H1 (cell line): ENCODE results near the gene CMTR2. TPM values are rescaled to one million over a fixed set of nuclear protein-coding genes. Genes with fewer than 3 reads are reported as not detected.

Source experiments
- CTCF ChIA-PET: fragments of 300-600 bp; sonication (Branson Sonifier 250); formaldehyde crosslinking; loops from one replicate; lab custom pipeline; 2021; ENCODE audit not compliant: partially characterized antibody; lab: Charles Lee
- POLR2A ChIA-PET: fragments of 300-600 bp; sonication (Branson Sonifier 250); formaldehyde crosslinking; loops from one replicate; lab custom pipeline; 2021; ENCODE audit warnings: inconsistent platforms; ENCODE audit not compliant: partially characterized antibody; lab: Charles Lee
- DNase-seq, 2 experiments: peaks; one replicate each; pipeline versions ENCODE4 v3.0.0 to v3.0.0-alpha.2; 2010 to 2022; ENCODE audit warnings: low spot score in 2 of 2, low read depth in 1 of 2, mixed read lengths in 1 of 2
- FAIRE-seq: peaks from 2 replicates; lab custom pipeline; 2011; peaks lifted over from hg19 to GRCh38; lab: Jason Lieb, UNC
- H2AFZ ChIP-seq: 2 replicates; pipeline ENCODE4 v1.8.1; 2012; ENCODE audit warnings: low read length, inconsistent platforms
- H2AK5ac ChIP-seq: 2 replicates; pipeline ENCODE4 v1.6.1; 2013; ENCODE audit warnings: low read depth, low read length
- H2BK120ac ChIP-seq: replicated peaks from 2 replicates; pipeline ENCODE3; 2013; ENCODE audit warnings: low read depth, low read length, inconsistent platforms
- H2BK12ac ChIP-seq: 2 replicates; pipeline ENCODE4 v1.6.1; 2013; ENCODE audit warnings: low read depth, low read length
- H2BK15ac ChIP-seq: 2 replicates; pipeline ENCODE4 v1.6.1; 2013; ENCODE audit warnings: low read length
- H2BK20ac ChIP-seq: 2 replicates; pipeline ENCODE4 v1.6.1; 2013; ENCODE audit warnings: low read length
- H2BK5ac ChIP-seq: 2 replicates; pipeline ENCODE4 v1.6.1; 2013; ENCODE audit warnings: low read depth, low read length
- H3K14ac ChIP-seq: 2 replicates; pipeline ENCODE4 v1.6.1; 2013; ENCODE audit warnings: inconsistent platforms; ENCODE audit not compliant: insufficient read length
- H3K18ac ChIP-seq: 2 replicates; pipeline ENCODE4 v1.6.1; 2013; ENCODE audit warnings: low read length; ENCODE audit errors: extremely low read depth
- H3K23ac ChIP-seq: 2 replicates; pipeline ENCODE4 v1.6.1; 2013; ENCODE audit warnings: inconsistent platforms; ENCODE audit not compliant: insufficient read length
- H3K23me2 ChIP-seq: 2 replicates; pipeline ENCODE4 v1.6.1; 2013; ENCODE audit warnings: low read depth, low read length
- H3K27ac ChIP-seq: 2 replicates; pipeline ENCODE4 v1.6.1; 2011; ENCODE audit warnings: low read depth, low read length, inconsistent platforms
- H3K27me3 ChIP-seq, 4 experiments: replicated peaks in 1 of 4; 1 replicate in 1 of 4; 2 replicates in 3 of 4; pipeline versions ENCODE4 v1.6.1 to v1.8.1; 2011 to 2013; ENCODE audit warnings: low read length in 3 of 4, mild to moderate bottlenecking in 3 of 4, inconsistent platforms in 2 of 4, mixed read lengths in 2 of 4, moderate library complexity in 1 of 4; ENCODE audit not compliant: control insufficient read depth in 3 of 4, insufficient read depth in 3 of 4; ENCODE audit errors: extremely low read depth in 1 of 4
- H3K36me3 ChIP-seq, 4 experiments: 2 replicates each; pipeline versions ENCODE4 v1.6.1 to v1.8.1; 2011 to 2013; ENCODE audit warnings: mild to moderate bottlenecking in 4 of 4, low read length in 3 of 4, moderate library complexity in 2 of 4, control low read depth in 1 of 4, inconsistent platforms in 1 of 4; ENCODE audit not compliant: insufficient read depth in 4 of 4, control insufficient read depth in 2 of 4
- H3K4ac ChIP-seq: replicated peaks from 2 replicates; pipeline ENCODE3; 2013; ENCODE audit warnings: low read length, low read depth, mixed read lengths, inconsistent platforms; ENCODE audit not compliant: insufficient read length
- H3K4me1 ChIP-seq, 4 experiments: replicated peaks in 1 of 4; 1 replicate in 1 of 4; 2 replicates in 3 of 4; pipeline versions ENCODE4 v1.6.1 to v1.8.1; 2011 to 2013; ENCODE audit warnings: low read length in 3 of 4, inconsistent platforms in 2 of 4, mixed read lengths in 1 of 4; ENCODE audit not compliant: insufficient read depth in 4 of 4, control insufficient read depth in 3 of 4
- H3K4me2 ChIP-seq, 2 experiments: 2 replicates each; pipeline versions ENCODE4 v1.6.1 to v1.8.1; 2011 to 2013; ENCODE audit warnings: low read depth in 2 of 2, low read length in 2 of 2, control low read depth in 1 of 2, inconsistent platforms in 1 of 2, mild to moderate bottlenecking in 1 of 2; ENCODE audit not compliant: insufficient read depth in 1 of 2
- H3K4me3 ChIP-seq, 4 experiments: fragments of 200-600, 300-600 bp in 1 of 4; sonication (generic), shearing (Covaris generic), sonication (Bioruptor Twin) in 1 of 4; 2 replicates each; pipeline versions ENCODE4 v1.5.1 to v1.8.1; 2011 to 2016; ENCODE audit warnings: low read length in 4 of 4, low read depth in 3 of 4, control low read depth in 2 of 4, inconsistent platforms in 2 of 4, mild to moderate bottlenecking in 2 of 4, mixed read lengths in 1 of 4, moderate library complexity in 1 of 4; ENCODE audit not compliant: insufficient read depth in 2 of 4; ENCODE audit errors: extremely low read depth in 1 of 4
- H3K56ac ChIP-seq: replicated peaks from 2 replicates; pipeline ENCODE3; 2013; ENCODE audit warnings: low read depth, mild to moderate bottlenecking, mixed read lengths, low read length, inconsistent platforms; ENCODE audit not compliant: insufficient read length
- H3K79me1 ChIP-seq: 2 replicates; pipeline ENCODE4 v1.6.1; 2013; ENCODE audit warnings: low read depth, low read length, control low read depth
- H3K79me2 ChIP-seq, 2 experiments: 2 replicates each; pipeline versions ENCODE4 v1.6.1 to v1.8.1; 2012 to 2013; ENCODE audit warnings: low read length in 2 of 2, mild to moderate bottlenecking in 2 of 2, inconsistent platforms in 1 of 2; ENCODE audit not compliant: insufficient read depth in 2 of 2, control insufficient read depth in 1 of 2
- H3K9ac ChIP-seq, 4 experiments: replicated peaks in 1 of 4; 1 replicate in 1 of 4; 2 replicates in 3 of 4; pipeline versions ENCODE4 v1.6.1 to v1.8.1; 2011 to 2013; ENCODE audit warnings: low read depth in 3 of 4, low read length in 3 of 4, control low read depth in 2 of 4, mild to moderate bottlenecking in 2 of 4, moderate library complexity in 2 of 4, inconsistent platforms in 1 of 4; ENCODE audit errors: extremely low read depth in 1 of 4
- H3K9me3 ChIP-seq, 2 experiments: 2 replicates each; pipeline versions ENCODE4 v1.6.1 to v1.8.1; 2012 to 2013; ENCODE audit warnings: mild to moderate bottlenecking in 2 of 2, moderate library complexity in 2 of 2, control low read depth in 1 of 2, inconsistent platforms in 1 of 2, low read depth in 1 of 2, low read length in 1 of 2, mixed read lengths in 1 of 2; ENCODE audit not compliant: insufficient read depth in 2 of 2
- H4K20me1 ChIP-seq, 2 experiments: replicated peaks in 1 of 2; 2 replicates each; pipeline versions ENCODE3 to v1.8.1; 2011 to 2013; ENCODE audit warnings: inconsistent platforms in 2 of 2, low read length in 2 of 2, mild to moderate bottlenecking in 1 of 2; ENCODE audit not compliant: insufficient read depth in 2 of 2, control insufficient read depth in 1 of 2
- H4K5ac ChIP-seq: 2 replicates; pipeline ENCODE4 v1.6.1; 2013; ENCODE audit warnings: low read length, low read depth, mixed read lengths, inconsistent platforms; ENCODE audit not compliant: insufficient read length
- H4K8ac ChIP-seq: 2 replicates; pipeline ENCODE4 v1.8.0; 2013; ENCODE audit warnings: mild to moderate bottlenecking, moderate library complexity, low read length, inconsistent platforms; ENCODE audit not compliant: insufficient read depth; ENCODE audit errors: extremely low read depth
- H4K91ac ChIP-seq: replicated peaks from 2 replicates; pipeline ENCODE3; 2013; ENCODE audit warnings: low read length, mixed read lengths, inconsistent platforms; ENCODE audit not compliant: insufficient read length
- ASH2L ChIP-seq: fragments of 200-600, 300-600 bp; sonication (generic); IDR thresholded peaks from one replicate; pipeline ENCODE4 v1.7.1; 2017; ENCODE audit warnings: low read length
- CEBPB ChIP-seq: IDR thresholded peaks from 2 replicates; pipeline ENCODE4 v1.6.1; 2012; ENCODE audit warnings: low read depth, low read length
- CHD1 ChIP-seq: IDR thresholded peaks from 2 replicates; pipeline ENCODE4 v1.6.1; 2012; ENCODE audit warnings: low read depth, low read length, improper control_type of control experiment
- GABPA ChIP-seq: IDR thresholded peaks from 2 replicates; pipeline ENCODE4 v1.6.1; 2011; ENCODE audit warnings: mild to moderate bottlenecking, low read length, moderate library complexity, borderline replicate concordance; ENCODE audit not compliant: insufficient read depth
- KDM1A ChIP-seq: fragments of 200-600, 300-600 bp; sonication (generic); IDR thresholded peaks from 2 replicates; pipeline ENCODE4 v1.7.1; 2016; ENCODE audit warnings: mild to moderate bottlenecking, low read length, borderline replicate concordance
- NANOG ChIP-seq: IDR thresholded peaks from 2 replicates; pipeline ENCODE4 v1.6.1; 2011; ENCODE audit warnings: low read length, low read depth, mild to moderate bottlenecking, inconsistent platforms; ENCODE audit not compliant: insufficient read depth, poor library complexity, severe bottlenecking
- RAD21 ChIP-seq, 2 experiments: IDR thresholded peaks in 1 of 2; conservative IDR thresholded peaks in 1 of 2; 2 replicates each; pipeline ENCODE4 v1.6.1; 2011; ENCODE audit warnings: low read depth in 2 of 2, low read length in 2 of 2, improper control_type of control experiment in 1 of 2, inconsistent platforms in 1 of 2, mild to moderate bottlenecking in 1 of 2, moderate library complexity in 1 of 2
- RNF2 ChIP-seq: fragments of 200-900, 300-1000 bp; sonication (generic); IDR thresholded peaks from 2 replicates; pipeline ENCODE4 v1.7.1; 2016; ENCODE audit warnings: borderline replicate concordance, low read depth, mild to moderate bottlenecking, antibody characterized with exemption, low read length; ENCODE audit not compliant: poor library complexity, severe bottlenecking; ENCODE audit errors: missing control alignments
- SP1 ChIP-seq: IDR thresholded peaks from 2 replicates; pipeline ENCODE4 v1.6.1; 2011; ENCODE audit warnings: low read depth, low read length
- TAF7 ChIP-seq: optimal IDR thresholded peaks from 2 replicates; pipeline ENCODE3; 2011; ENCODE audit warnings: low read depth, mild to moderate bottlenecking, inconsistent platforms, low read length, moderate library complexity, borderline replicate concordance
- TCF12 ChIP-seq: IDR thresholded peaks from 2 replicates; pipeline ENCODE4 v1.6.1; 2011; ENCODE audit warnings: low read depth, mild to moderate bottlenecking, low read length
- WGBS, 2 experiments: shearing (Covaris generic) in 1 of 2; methylation state at CpG; one replicate each; pipeline versions ENCODE4 v1.1.6 to v1.1.7; 2013 to 2015; ENCODE audit warnings: low lambda C conversion rate in 2 of 2, mixed read lengths in 2 of 2, inconsistent platforms in 1 of 2, low coverage in 1 of 2, missing lambda C conversion rate in 1 of 2; ENCODE audit not compliant: insufficient replicate concordance in 2 of 2, insufficient coverage in 1 of 2, insufficient read length in 1 of 2; ENCODE audit errors: extremely low coverage in 1 of 2, missing lambda C conversion rate in 1 of 2; 5-methylcytosine and 5-hydroxymethylcytosine counted together
- polyA plus RNA-seq, 7 experiments: library from polyadenylated mRNA; depleted of rRNA in 3 of 7; stranded (reverse) in 5 of 7; unstranded in 2 of 7; fragments of >200 nt in 5 of 7; fragments of 200-250 nt in 2 of 7; gene quantifications; 1 replicate in 5 of 7; 2 replicates in 1 of 7; 4 replicates in 1 of 7; pipeline versions ENCODE4 v1.2.1 to v1.2.3, GENCODE V29; 2011 to 2013; ENCODE audit warnings: missing spikeins in 2 of 7, mixed read lengths in 2 of 7
- total RNA-seq: library from RNA; stranded (reverse); fragmentation: NEBNext Ultra II Directional; extraction: Animal tissue kit (Norgen Biotek cat#: 25700); gene quantifications from 2 replicates; pipeline ENCODE4 v1.2.1, GENCODE V29; 2021
- TF ChIP-seq, protein P1 (sequence below): IDR thresholded peaks from 2 replicates; pipeline ENCODE4 v1.6.1; 2012; ENCODE audit warnings: low read length, inconsistent platforms

Gene CMTR2
- total and polyA plus RNA-seq, 2 of the 8 experiments (the other 6 are each of a cell fraction or from before 2014, with no cell fraction given), result 8.5 to 12.8 TPM

GRCh38 chr16:71247478-71247877 lies 41.7 kb downstream of the CMTR2 start:
- no peak for FAIRE-seq
- no peaks in the 10 kb centered on the region for H4K20me1 ChIP-seq
- CTCF ChIA-PET, result interaction anchor here (1.0 to 4.5 kb wide), 8 partner anchors 8 to 110 kb away, joined by 3 to 49 read pairs (median 4); partner anchors contain the start of gene HYDIN
- TF ChIP-seq KDM1A (no peak), RNF2 (no peak), ASH2L (no peak), TCF12 (no peak), CHD1 (no peak), NANOG (no peak), SP1 (no peak), GABPA (no peak), TAF7 (no peak), RAD21 (IDR thresholded peaks at IDR 0.05 in 1 of 2, conservative IDR thresholded peaks at IDR 0.05 in 1 of 2; ENCODE audit: low read depth in 2 of 2, low read length in 2 of 2) (no peak), CEBPB (no peak)
- TF ChIP-seq, protein P1, sequence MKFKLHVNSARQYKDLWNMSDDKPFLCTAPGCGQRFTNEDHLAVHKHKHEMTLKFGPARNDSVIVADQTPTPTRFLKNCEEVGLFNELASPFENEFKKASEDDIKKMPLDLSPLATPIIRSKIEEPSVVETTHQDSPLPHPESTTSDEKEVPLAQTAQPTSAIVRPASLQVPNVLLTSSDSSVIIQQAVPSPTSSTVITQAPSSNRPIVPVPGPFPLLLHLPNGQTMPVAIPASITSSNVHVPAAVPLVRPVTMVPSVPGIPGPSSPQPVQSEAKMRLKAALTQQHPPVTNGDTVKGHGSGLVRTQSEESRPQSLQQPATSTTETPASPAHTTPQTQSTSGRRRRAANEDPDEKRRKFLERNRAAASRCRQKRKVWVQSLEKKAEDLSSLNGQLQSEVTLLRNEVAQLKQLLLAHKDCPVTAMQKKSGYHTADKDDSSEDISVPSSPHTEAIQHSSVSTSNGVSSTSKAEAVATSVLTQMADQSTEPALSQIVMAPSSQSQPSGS, result no peak

More at GRCh38 chr16:71247478-71247877, 41.7 kb downstream of the CMTR2 start:
- no peak for DNase-seq
- Histone ChIP-seq H3K27me3 (no peaks in the 10 kb centered on the region), H2BK12ac (no peak overlapping the region), H3K4me2 (no peak overlapping the region), H2BK15ac (no peak overlapping the region), H3K27ac (no peak overlapping the region), H3K18ac (no peak overlapping the region; the same call in 1 of the 2 replicates), H4K8ac (no peak overlapping the region), H3K4me1 (peaks cover 0 to 5% (median 0%) of the 10 kb centered on the region in 4 experiments; a peak in 3 of 7 replicates), H3K9me3 (no peaks in the 10 kb centered on the region), H3K56ac (no peak overlapping the region), H3K23me2 (no peaks in the 10 kb centered on the region), H3K14ac (no peak overlapping the region), H3K79me1 (no peaks in the 10 kb centered on the region), H2BK20ac (no peak overlapping the region), H4K5ac (no peak overlapping the region), H3K4ac (no peak overlapping the region), H3K36me3 (no peaks in the 10 kb centered on the region), H3K9ac (no peak overlapping the region), H2AFZ (no peak overlapping the region), H2BK120ac (no peak overlapping the region), H4K91ac (no peak overlapping the region), H3K4me3 (no peak overlapping the region), H2AK5ac (no peak overlapping the region), H3K23ac (no peak overlapping the region), H2BK5ac (no peak overlapping the region), H3K79me2 (no peaks in the 10 kb centered on the region)
- 94% methylated on average over 7 of the region's 7 CpGs; no CpG with 5 or more reads in 1 of the 2 experiments for WGBS, 2 experiments
- POLR2A ChIA-PET, result interaction anchor here (1.2 kb wide), 1 partner anchor 9 kb away, joined by 3 read pairs; no protein-coding TSS in a partner anchor
